Mucosa of rectum (tissue), 2 donors: ENCODE results near the gene GRM1.

Experiments
- H3K27ac ChIP-seq, 2 donors: one replicate each; pipeline ENCODE4 v1.7.0; 2013; ENCODE audit warnings: inconsistent platforms in 2 of 2, low read depth in 2 of 2, low read length in 2 of 2
- H3K27me3 ChIP-seq, 2 donors: one replicate each; pipeline ENCODE4 v1.7.0; 2013; ENCODE audit warnings: low read length in 2 of 2; ENCODE audit not compliant: control insufficient read depth in 2 of 2, insufficient read depth in 2 of 2
- H3K36me3 ChIP-seq, 2 donors: one replicate each; pipeline ENCODE4 v1.7.0; 2013; ENCODE audit warnings: low read length in 2 of 2; ENCODE audit not compliant: control insufficient read depth in 2 of 2, insufficient read depth in 2 of 2
- H3K4me1 ChIP-seq, 2 donors: one replicate each; pipeline ENCODE4 v1.7.0; 2013; ENCODE audit warnings: low read length in 2 of 2, mild to moderate bottlenecking in 1 of 2; ENCODE audit not compliant: control insufficient read depth in 2 of 2, insufficient read depth in 2 of 2
- H3K4me3 ChIP-seq, 2 donors: one replicate each; pipeline ENCODE4 v1.7.0; 2013; ENCODE audit warnings: low read length in 2 of 2
- H3K9ac ChIP-seq, 2 donors: one replicate each; pipeline ENCODE4 v1.7.0; 2013; ENCODE audit warnings: low read length in 2 of 2, low read depth in 1 of 2, mild to moderate bottlenecking in 1 of 2
- H3K9me3 ChIP-seq, 2 donors: one replicate each; pipeline ENCODE4 v1.7.0; 2013; ENCODE audit warnings: low read length in 2 of 2; ENCODE audit not compliant: control insufficient read depth in 2 of 2
- donor health status: healthy.
- donor health status: Normal muscosa, but diverticular disease.

The GRM1 gene

GRCh38 chr6:146337376-146337775 lies 308.5 kb downstream of the GRM1 start:
- Histone ChIP-seq H3K9me3 (no peaks in the 10 kb centered on the region), H3K27me3 (no peaks in the 10 kb centered on the region), H3K27ac (no peak overlapping the region), H3K36me3 (no peaks in the 10 kb centered on the region), H3K4me3 (no peak overlapping the region), H3K9ac (no peak overlapping the region), H3K4me1 (no peaks in the 10 kb centered on the region)

DNA sequence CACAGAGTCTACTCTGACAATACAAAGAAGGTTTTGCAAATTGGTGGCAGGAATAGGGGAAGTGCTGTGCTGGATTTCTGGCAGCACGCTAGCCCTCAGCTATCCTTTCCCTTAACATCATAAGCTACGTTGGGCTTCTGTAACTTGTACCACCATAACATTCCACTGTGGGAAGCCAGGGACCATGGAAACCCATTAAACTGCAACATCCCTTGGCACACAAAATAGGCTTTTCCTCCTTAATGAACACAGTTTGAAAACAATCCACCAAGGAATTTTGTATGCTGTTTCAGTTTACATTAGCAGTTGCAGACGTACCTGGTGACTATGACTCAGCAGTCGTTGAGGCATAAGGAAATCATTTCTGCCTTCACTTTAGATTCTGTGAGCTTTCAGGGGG lies 310.9 kb downstream of the GRM1 start:
- Histone ChIP-seq H3K27ac (no peak overlapping the region), H3K9ac (no peak overlapping the region), H3K4me3 (no peak overlapping the region), H3K4me1 (no peaks in the 10 kb centered on the region), H3K36me3 (no peaks in the 10 kb centered on the region), H3K9me3 (no peaks in the 10 kb centered on the region), H3K27me3 (no peaks in the 10 kb centered on the region)

DNA sequence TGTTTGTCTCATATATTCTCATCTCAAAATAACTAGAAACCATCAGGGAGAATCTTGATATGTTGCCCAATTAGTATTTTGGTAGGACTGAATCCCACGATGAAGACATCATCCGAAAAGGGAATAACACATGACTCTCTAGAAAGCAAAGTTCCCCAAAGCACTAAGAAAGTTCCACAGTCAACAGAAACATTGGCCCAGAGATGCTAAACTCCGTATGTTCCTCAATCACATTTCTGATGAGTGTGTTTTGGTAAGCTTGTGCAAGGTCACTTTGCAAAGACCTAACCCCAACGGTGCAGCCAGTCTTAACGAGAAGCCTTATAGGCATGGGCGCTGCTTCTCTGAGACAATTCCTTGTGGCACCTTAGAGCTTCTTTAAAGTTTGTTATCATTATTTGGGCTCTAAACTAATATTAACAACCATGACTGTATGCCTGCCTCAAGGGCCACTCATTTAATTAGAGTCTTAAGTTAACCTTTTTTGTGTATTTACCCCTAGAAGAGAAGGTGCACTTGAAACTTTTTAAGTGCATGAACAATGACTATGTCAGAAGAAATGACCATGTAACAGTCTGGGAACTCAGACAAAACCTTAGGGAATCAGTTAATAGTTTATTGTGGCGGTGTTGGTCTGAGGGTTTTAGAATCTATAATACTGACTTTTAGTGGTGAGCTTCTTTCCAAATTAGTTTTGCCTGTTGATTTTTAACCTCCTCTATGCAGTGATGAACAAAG lies 312.8 kb downstream of the GRM1 start:
- Histone ChIP-seq H3K4me3 (no peak overlapping the region), H3K27me3 (no peaks in the 10 kb centered on the region), H3K4me1 (no peaks in the 10 kb centered on the region), H3K9ac (no peak overlapping the region), H3K27ac (no peak overlapping the region), H3K9me3 (no peaks in the 10 kb centered on the region), H3K36me3 (no peaks in the 10 kb centered on the region)

GRCh38 chr6:146345598-146345997 lies 316.7 kb downstream of the GRM1 start:
- no peaks in the 10 kb centered on the region for H3K9me3 ChIP-seq
- H3K27me3 ChIP-seq: no peaks in the 10 kb centered on the region
- H3K27ac ChIP-seq: no peak overlapping the region
- H3K9ac ChIP-seq: no peak overlapping the region
- H3K4me3 ChIP-seq: no peak overlapping the region
- H3K4me1 ChIP-seq: no peaks in the 10 kb centered on the region
- H3K36me3 ChIP-seq: no peaks in the 10 kb centered on the region

DNA sequence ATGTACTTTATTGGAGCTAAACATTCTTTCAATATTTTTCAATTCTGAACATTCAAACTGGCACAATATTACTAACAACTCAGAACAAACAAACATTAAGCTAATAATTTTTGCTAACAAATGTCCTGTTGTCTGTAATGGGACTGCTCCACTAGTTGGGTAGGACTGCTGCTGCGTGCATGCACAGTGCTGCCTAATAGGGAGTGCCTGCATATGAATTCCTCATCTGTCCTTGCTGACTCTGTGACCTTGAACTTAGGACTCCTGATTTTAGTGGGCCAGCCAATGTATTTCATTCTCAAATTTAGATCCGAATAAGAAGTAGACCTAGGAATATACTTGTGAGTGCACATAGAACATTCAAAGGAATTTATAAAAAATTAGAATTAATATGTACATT lies 318.2 kb downstream of the GRM1 start:
- Histone ChIP-seq H3K9ac (no peak overlapping the region), H3K27me3 (no peaks in the 10 kb centered on the region), H3K4me3 (no peak overlapping the region), H3K27ac (no peak overlapping the region), H3K36me3 (no peaks in the 10 kb centered on the region), H3K9me3 (no peaks in the 10 kb centered on the region), H3K4me1 (no peaks in the 10 kb centered on the region)

- no peaks in the 10 kb centered on the region for H3K4me1 ChIP-seq
- H3K9ac ChIP-seq: no peak overlapping the region
- H3K36me3 ChIP-seq: no peaks in the 10 kb centered on the region
- H3K27ac ChIP-seq: no peak overlapping the region
- no peak overlapping the region for H3K4me3 ChIP-seq
- no peaks in the 10 kb centered on the region for H3K27me3 ChIP-seq
- H3K9me3 ChIP-seq: no peaks in the 10 kb centered on the region
These were observed 318.8 kb downstream of the GRM1 start for GRCh38 chr6:146347690-146348089.

GRCh38 chr6:146351018-146351417 lies 322.2 kb downstream of the GRM1 start:
- Histone ChIP-seq H3K27me3 (no peaks in the 10 kb centered on the region), H3K27ac (no peak overlapping the region), H3K9ac (no peak overlapping the region), H3K9me3 (no peaks in the 10 kb centered on the region), H3K4me3 (no peak overlapping the region), H3K36me3 (no peaks in the 10 kb centered on the region), H3K4me1 (no peaks in the 10 kb centered on the region)

- no peaks in the 10 kb centered on the region for H3K36me3 ChIP-seq
- H3K4me3 ChIP-seq: no peak overlapping the region
- no peaks in the 10 kb centered on the region for H3K9me3 ChIP-seq
- H3K4me1 ChIP-seq: no peaks in the 10 kb centered on the region
- no peaks in the 10 kb centered on the region for H3K27me3 ChIP-seq
- H3K27ac ChIP-seq: no peak overlapping the region
- no peak overlapping the region for H3K9ac ChIP-seq
These were observed 323.3 kb downstream of the GRM1 start for GRCh38 chr6:146352163-146352562.

DNA sequence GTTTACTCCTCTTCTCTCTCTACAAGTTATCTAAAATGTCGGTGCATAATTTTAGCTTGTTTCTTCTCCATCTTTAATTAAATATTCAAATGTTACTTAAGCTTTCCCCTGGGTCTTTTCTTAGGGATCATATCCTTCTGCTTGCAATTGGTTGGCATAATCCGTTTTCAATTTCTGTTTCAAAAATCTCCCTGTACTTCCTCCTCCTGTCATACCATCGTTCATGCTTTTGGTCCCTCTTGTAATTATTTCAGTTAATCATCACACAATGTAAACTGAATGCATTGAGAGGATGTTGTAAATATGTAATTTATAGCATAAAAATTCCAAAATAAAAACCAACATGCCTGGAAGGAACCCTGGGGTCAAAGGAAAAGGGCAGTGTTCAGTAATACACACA lies 325.6 kb downstream of the GRM1 start:
- no peaks in the 10 kb centered on the region for H3K4me1 ChIP-seq
- no peaks in the 10 kb centered on the region for H3K27me3 ChIP-seq
- no peaks in the 10 kb centered on the region for H3K36me3 ChIP-seq
- no peak overlapping the region for H3K4me3 ChIP-seq
- no peaks in the 10 kb centered on the region for H3K9me3 ChIP-seq
- H3K9ac ChIP-seq: no peak overlapping the region
- H3K27ac ChIP-seq: no peak overlapping the region

DNA sequence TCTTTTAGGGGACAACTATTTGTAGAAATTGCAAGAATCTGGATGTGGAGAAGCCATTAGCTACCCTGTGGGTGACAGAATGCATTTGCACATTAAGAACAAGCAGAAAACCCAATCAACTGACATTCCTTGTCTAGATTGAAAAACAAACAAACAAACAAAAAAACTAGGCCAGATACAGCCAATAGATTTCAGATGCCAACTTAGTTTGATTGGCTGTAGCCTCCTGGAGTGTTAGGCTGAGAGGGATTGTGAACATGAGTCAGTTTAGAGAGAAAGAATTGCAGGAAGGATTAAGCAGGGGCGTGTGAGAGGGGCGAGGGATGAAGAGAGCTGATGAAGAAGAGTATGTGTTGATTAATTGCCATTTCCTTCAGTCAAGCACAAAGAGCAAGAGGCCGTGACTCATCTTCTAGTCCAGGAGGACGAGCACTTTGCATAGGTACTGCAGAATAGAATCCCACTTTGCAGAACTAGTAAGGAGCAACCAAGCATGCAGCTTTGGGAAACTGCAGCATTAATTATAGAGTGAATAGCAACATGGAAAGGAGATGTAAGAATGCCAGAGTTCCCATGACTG lies 326.7 kb downstream of the GRM1 start:
- Histone ChIP-seq H3K36me3 (no peaks in the 10 kb centered on the region), H3K4me1 (no peaks in the 10 kb centered on the region), H3K27ac (no peak overlapping the region), H3K9ac (no peak overlapping the region), H3K4me3 (no peak overlapping the region), H3K9me3 (no peaks in the 10 kb centered on the region), H3K27me3 (no peaks in the 10 kb centered on the region)
